RWPE2 (cell line): ENCODE data around the gene PES1.
A peak's percentile ranks its signal among the peaks of the same experiment; 100 is the strongest.

Experiments used
- ATAC-seq: fragments of 200-7000 bp; cut with Tn5 transposase; 3 replicates; pipeline ENCODE4 v1.9.1; 2021; ENCODE audit warnings: low read depth
- DNase-seq: peaks from one replicate; pipeline ENCODE4 v3.0.0-alpha.2; 2020; ENCODE audit warnings: low spot score
- H3K27ac ChIP-seq: fragments of 450-650 bp; 2 replicates; pipeline ENCODE4 v1.5.1; 2017; ENCODE audit warnings: mild to moderate bottlenecking; ENCODE audit not compliant: poor library complexity, severe bottlenecking
- H3K27me3 ChIP-seq: fragments of 250-450 bp; sonication (Bioruptor Pico); 2 replicates; pipeline ENCODE4 v1.5.1; 2021; ENCODE audit warnings: mild to moderate bottlenecking, moderate library complexity; ENCODE audit not compliant: insufficient read depth, poor library complexity, severe bottlenecking
- H3K36me3 ChIP-seq: fragments of 250-450 bp; sonication (Bioruptor Pico); 2 replicates; pipeline ENCODE4 v1.5.1; 2020; ENCODE audit warnings: low read depth, mild to moderate bottlenecking, moderate library complexity
- H3K4me1 ChIP-seq: fragments of 250-450 bp; sonication (Bioruptor Pico); 2 replicates; pipeline ENCODE4 v1.5.1; 2021; ENCODE audit warnings: mild to moderate bottlenecking, moderate library complexity; ENCODE audit not compliant: insufficient read depth, poor library complexity, severe bottlenecking
- H3K4me3 ChIP-seq: fragments of 250-450 bp; sonication (Bioruptor Pico); 2 replicates; pipeline ENCODE4 v1.5.1; 2021; ENCODE audit warnings: mild to moderate bottlenecking, moderate library complexity; ENCODE audit not compliant: severe bottlenecking
- H3K9me3 ChIP-seq: fragments of 250-450 bp; sonication (Bioruptor Pico); 2 replicates; pipeline ENCODE4 v1.5.1; 2021; ENCODE audit warnings: mild to moderate bottlenecking, moderate library complexity; ENCODE audit not compliant: severe bottlenecking
- CTCF ChIP-seq: fragments of 450-650 bp; IDR thresholded peaks from one replicate; pipeline ENCODE4 v1.5.1; 2017; ENCODE audit warnings: mild to moderate bottlenecking, moderate library complexity; ENCODE audit not compliant: poor library complexity, severe bottlenecking

PES1 gene

GRCh38 chr22:30580896-30581295, 10.8 kb downstream of the PES1 start:
- H3K9me3 ChIP-seq: no peaks in the 10 kb centered on the region
- H3K4me1 ChIP-seq: no peaks in the 10 kb centered on the region
- TF ChIP-seq CTCF: no peak
- H3K36me3 ChIP-seq: peaks cover 91% of the 10 kb centered on the region
- H3K4me3 ChIP-seq: no peak overlapping the region
- no peaks in the 10 kb centered on the region for H3K27me3 ChIP-seq
- DNase-seq (no peak), ATAC-seq (no peak)
- H3K27ac ChIP-seq: no peak overlapping the region

GRCh38 chr22:30578481-30578880, 13.2 kb downstream of the PES1 start:
- Histone ChIP-seq H3K4me1 (no peaks in the 10 kb centered on the region), H3K27me3 (no peaks in the 10 kb centered on the region), H3K9me3 (no peaks in the 10 kb centered on the region), H3K27ac (no peak overlapping the region), H3K4me3 (no peak overlapping the region), H3K36me3 (peaks cover 74% of the 10 kb centered on the region)
- DNase-seq (no peak), ATAC-seq (no peak)
- TF ChIP-seq CTCF: no peak

GRCh38 chr22:30575859-30576258, 15.9 kb downstream of the PES1 start:
- H3K27ac ChIP-seq: no peak overlapping the region
- no peak for ATAC-seq

GRCh38 chr22:30574997-30575671, 16.6 kb downstream of the PES1 start:
- no peak overlapping the region for H3K4me3 ChIP-seq
- ATAC-seq: peak; percentile 19; the same call in 1 of the 3 replicates
- no peak overlapping the region for H3K27ac ChIP-seq
- no peak for DNase-seq
- no peak for TF ChIP-seq CTCF
- peaks cover 40% of the 10 kb centered on the region for H3K36me3 ChIP-seq
- no peaks in the 10 kb centered on the region for H3K4me1 ChIP-seq
- H3K27me3 ChIP-seq: no peaks in the 10 kb centered on the region
- no peaks in the 10 kb centered on the region for H3K9me3 ChIP-seq

More at GRCh38 chr22:30575859-30576258, 15.9 kb downstream of the PES1 start:
- H3K4me3 ChIP-seq: no peak overlapping the region
- peaks cover 47% of the 10 kb centered on the region for H3K36me3 ChIP-seq
- no peak for DNase-seq
- TF ChIP-seq CTCF: no peak
- no peaks in the 10 kb centered on the region for H3K27me3 ChIP-seq
- no peaks in the 10 kb centered on the region for H3K4me1 ChIP-seq
- H3K9me3 ChIP-seq: no peaks in the 10 kb centered on the region
